Osteocyte (in vitro differentiated cells): Measurements from ENCODE around the gene METTL26. TPM values are rescaled to one million over a fixed set of nuclear protein-coding genes. Genes with fewer than 3 reads are reported as not detected.

Experiments used
- DNase-seq: peaks from one replicate; pipeline ENCODE4 v3.0.0; 2021; ENCODE audit warnings: mixed read lengths; ENCODE audit not compliant: unreplicated experiment; ENCODE audit errors: extremely low spot score
- H3K27ac Mint-ChIP-seq: one replicate; pipeline ENCODE4 v1.8.0; 2021; ENCODE audit warnings: mild to moderate bottlenecking, mixed read lengths; ENCODE audit not compliant: unreplicated experiment
- H3K27me3 Mint-ChIP-seq: one replicate; pipeline ENCODE4 v1.8.0; 2021; ENCODE audit warnings: mixed read lengths; ENCODE audit not compliant: unreplicated experiment
- H3K36me3 Mint-ChIP-seq: one replicate; pipeline ENCODE4 v1.8.0; 2021; ENCODE audit warnings: mixed read lengths; ENCODE audit not compliant: unreplicated experiment
- H3K4me1 Mint-ChIP-seq: one replicate; pipeline ENCODE4 v1.8.0; 2021; ENCODE audit warnings: mixed read lengths; ENCODE audit not compliant: unreplicated experiment
- H3K4me3 Mint-ChIP-seq: one replicate; pipeline ENCODE4 v1.8.0; 2021; ENCODE audit warnings: mild to moderate bottlenecking, moderate library complexity, mixed read lengths; ENCODE audit not compliant: unreplicated experiment
- H3K9me3 Mint-ChIP-seq: one replicate; pipeline ENCODE4 v1.8.0; 2021; ENCODE audit warnings: mixed read lengths; ENCODE audit not compliant: unreplicated experiment
- total RNA-seq: library from RNA; stranded (reverse); gene quantifications from 2 replicates; pipeline ENCODE4 v1.2.1, GENCODE V29; 2021
- TF ChIP-seq, protein P1 (sequence below): fragments of 200-600 bp; sonication (generic); IDR thresholded peaks from 2 replicates; pipeline ENCODE4 v1.5.0; 2021; ENCODE audit warnings: antibody characterized with exemption, mild to moderate bottlenecking, moderate library complexity

The METTL26 gene
- total RNA-seq, 1 donor from 2014 or later: 69.8 TPM

DNA sequence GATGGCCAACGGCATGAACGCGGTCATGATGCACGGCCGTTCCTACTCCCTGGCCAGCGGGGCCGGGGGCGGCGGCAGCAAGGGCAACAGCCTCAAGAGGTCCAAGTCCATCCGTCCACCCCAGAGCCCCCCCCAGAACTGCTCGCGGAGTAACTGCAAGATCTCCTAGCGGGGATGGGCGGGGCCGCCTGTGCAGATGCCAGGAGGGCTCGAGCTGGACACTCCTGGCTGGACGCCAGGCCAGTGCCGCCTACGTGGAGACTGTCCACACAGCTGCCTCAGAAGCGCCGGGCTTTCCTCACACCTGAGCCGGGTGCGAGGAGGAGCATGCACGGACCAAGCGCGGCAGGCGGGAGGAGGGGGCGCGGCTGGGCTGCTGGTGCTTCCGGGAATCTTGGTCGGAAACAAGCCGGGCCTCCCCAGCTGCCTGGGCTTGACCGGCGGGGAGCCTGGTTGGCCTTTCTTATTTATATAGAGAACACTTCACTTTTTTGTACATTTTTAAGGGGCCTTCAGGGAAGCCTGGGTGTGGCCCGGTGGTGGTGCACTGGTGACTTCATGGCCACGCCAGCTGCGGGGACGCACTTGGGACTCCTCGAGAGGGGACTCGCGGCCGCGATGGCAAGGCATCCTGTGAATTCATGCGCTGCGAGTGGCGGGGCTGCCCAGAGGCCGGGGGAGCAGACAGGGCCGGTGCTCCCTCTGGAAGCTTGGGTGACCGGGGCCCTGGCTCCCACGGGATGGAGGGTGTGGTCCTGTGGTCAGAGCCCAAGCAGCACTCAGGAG, 8.5 kb downstream of the METTL26 start:
- peak overlapping the region; percentile 95 for H3K27ac Mint-ChIP-seq
- H3K36me3 Mint-ChIP-seq: peaks cover 4% of the 10 kb centered on the region
- DNase-seq: no peak
- H3K27me3 Mint-ChIP-seq: no peaks in the 10 kb centered on the region
- peaks cover 36% of the 10 kb centered on the region for H3K4me1 Mint-ChIP-seq
- no peaks in the 10 kb centered on the region for H3K9me3 Mint-ChIP-seq
- no peak overlapping the region for H3K4me3 Mint-ChIP-seq
- TF ChIP-seq, protein P1, sequence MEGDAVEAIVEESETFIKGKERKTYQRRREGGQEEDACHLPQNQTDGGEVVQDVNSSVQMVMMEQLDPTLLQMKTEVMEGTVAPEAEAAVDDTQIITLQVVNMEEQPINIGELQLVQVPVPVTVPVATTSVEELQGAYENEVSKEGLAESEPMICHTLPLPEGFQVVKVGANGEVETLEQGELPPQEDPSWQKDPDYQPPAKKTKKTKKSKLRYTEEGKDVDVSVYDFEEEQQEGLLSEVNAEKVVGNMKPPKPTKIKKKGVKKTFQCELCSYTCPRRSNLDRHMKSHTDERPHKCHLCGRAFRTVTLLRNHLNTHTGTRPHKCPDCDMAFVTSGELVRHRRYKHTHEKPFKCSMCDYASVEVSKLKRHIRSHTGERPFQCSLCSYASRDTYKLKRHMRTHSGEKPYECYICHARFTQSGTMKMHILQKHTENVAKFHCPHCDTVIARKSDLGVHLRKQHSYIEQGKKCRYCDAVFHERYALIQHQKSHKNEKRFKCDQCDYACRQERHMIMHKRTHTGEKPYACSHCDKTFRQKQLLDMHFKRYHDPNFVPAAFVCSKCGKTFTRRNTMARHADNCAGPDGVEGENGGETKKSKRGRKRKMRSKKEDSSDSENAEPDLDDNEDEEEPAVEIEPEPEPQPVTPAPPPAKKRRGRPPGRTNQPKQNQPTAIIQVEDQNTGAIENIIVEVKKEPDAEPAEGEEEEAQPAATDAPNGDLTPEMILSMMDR: no peak

DNA sequence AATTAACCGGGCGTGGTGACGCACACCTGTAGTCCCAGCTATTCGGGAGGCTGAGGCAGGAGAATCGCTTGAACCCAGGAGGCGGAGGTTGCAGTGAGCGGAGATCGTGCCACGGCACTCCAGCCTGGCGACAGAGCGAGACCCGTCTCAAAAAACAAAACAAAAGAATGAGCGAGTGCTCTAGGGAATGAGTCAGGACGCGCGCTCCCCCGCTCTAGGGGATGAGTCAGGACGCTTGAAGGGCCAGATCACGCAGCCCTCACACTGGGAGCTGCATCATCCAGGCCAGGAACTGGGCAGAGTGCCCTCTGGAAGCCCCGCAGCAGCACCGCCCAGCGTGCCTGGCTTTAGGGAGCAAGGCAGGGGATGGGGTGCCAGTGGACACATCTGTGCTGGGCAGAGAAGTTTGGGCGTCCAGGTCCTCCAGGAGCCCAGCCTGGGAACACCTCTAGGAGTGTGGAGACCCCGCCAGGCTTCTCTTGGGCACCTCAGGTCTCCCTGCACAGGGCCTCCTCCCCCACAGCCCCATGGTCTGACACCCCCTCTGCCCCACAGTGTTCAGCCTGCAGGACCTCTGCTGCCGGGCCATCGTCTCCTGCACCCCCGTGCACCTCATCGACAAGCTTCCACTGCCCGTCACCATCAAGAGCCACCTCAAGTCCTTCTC, 9.2 kb downstream of the METTL26 start:
- peak; percentile 94 for DNase-seq
- no peaks in the 10 kb centered on the region for H3K9me3 Mint-ChIP-seq
- H3K4me3 Mint-ChIP-seq: no peak overlapping the region

DNA sequence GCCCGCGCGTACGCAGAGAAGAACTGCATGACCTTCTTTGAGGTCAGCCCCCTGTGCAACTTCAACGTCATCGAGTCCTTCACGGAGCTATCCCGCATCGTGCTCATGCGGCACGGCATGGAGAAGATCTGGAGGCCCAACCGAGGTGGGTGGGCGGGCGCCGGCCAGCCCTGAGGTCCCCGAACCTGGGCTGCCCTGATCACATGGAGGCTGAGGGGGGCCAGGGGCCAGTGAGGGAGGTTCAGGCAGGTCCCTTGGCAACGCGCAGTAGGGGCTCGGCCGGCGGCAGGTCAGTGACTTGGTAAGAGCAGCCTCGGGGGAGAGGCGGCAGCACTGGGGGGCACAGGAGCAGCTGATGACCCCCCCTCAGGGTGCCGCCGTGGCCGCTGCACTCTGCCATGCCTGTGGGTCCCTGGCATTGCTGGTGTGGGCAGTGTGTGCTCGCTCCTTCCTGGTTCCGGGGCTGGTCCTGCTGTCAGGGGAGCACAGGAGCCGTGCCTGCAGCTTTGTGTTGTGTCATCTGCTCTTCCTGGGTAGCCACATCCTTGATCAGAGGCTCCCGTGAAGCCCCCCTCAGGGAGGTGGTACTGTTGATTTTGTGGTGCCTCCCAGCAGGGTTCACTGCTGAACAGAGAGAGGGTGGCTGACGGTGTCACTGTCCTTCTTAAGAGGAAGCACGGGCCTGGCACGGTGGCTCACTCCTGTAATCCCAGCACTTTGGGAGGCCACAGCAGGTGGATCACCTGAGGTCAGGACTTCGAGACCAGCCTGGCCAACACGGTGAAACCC, 9.9 kb downstream of the METTL26 start:
- H3K36me3 Mint-ChIP-seq: peaks cover 4% of the 10 kb centered on the region
- no peak for DNase-seq
- H3K4me1 Mint-ChIP-seq: peaks cover 40% of the 10 kb centered on the region
- H3K4me3 Mint-ChIP-seq: no peak overlapping the region
- no peaks in the 10 kb centered on the region for H3K9me3 Mint-ChIP-seq
- TF ChIP-seq, protein P1: no peak
- H3K27ac Mint-ChIP-seq: peak overlapping the region; percentile 95
- no peaks in the 10 kb centered on the region for H3K27me3 Mint-ChIP-seq

More for the DNA sequence above, 9.2 kb downstream of the METTL26 start:
- TF ChIP-seq, protein P1: no peak
- H3K4me1 Mint-ChIP-seq: peaks cover 37% of the 10 kb centered on the region
- H3K27ac Mint-ChIP-seq: peak overlapping the region; percentile 95
- peaks cover 4% of the 10 kb centered on the region for H3K36me3 Mint-ChIP-seq
- no peaks in the 10 kb centered on the region for H3K27me3 Mint-ChIP-seq

DNA sequence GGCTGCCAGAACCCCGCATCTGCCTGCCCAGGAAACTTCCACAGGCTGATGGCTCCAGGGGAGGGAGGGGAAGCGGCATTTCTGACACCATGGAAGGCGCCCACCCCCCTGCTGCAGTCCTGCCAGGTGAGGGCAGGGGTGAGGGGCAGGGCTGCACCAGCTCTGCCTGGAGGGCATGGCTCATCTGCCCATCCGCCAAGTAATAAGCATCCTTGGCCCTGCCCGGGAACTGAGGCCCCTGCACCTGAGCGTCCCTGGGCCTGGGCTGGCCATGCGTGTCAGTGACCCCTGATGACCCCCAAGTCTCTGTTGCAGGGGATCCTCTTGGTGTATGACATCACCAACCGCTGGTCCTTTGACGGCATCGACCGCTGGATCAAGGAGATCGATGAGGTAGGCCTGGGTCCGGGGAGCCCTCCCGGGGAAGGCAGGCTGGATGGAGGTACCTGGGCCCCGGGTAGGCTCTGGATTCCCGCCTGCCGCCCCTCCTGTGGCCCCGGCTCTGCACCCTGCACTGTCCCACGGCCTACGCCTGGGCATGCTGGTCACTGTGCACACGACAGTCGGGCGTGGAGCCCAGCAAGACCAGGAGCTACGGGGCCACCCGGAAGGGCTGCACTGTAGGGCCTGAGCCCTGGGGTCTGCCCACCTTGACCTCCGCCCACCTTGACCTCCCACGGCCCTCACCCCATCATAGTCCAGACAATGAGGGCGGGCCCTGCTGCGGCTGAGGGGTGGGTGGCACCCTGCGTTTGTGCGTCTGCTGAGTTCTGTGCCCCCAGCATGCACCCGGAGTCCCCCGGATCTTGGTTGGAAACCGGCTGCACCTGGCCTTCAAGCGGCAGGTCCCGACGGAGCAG, 10.8 kb downstream of the METTL26 start:
- Mint-ChIP-seq H3K36me3 (peaks cover 4% of the 10 kb centered on the region), H3K4me3 (no peak overlapping the region), H3K27ac (no peak overlapping the region), H3K27me3 (no peaks in the 10 kb centered on the region), H3K9me3 (no peaks in the 10 kb centered on the region), H3K4me1 (peaks cover 38% of the 10 kb centered on the region)
- TF ChIP-seq, protein P1: no peak
- DNase-seq: no peak
